GM18507 (cell line): ENCODE data around the gene UVRAG.

Experiments used
- DNase-seq: peaks from one replicate; pipeline ENCODE4 v3.0.0; 2011; ENCODE audit warnings: low read depth; ENCODE audit not compliant: insufficient read length; ENCODE audit errors: extremely low spot score
- FAIRE-seq: peaks from 2 replicates; lab custom pipeline; 2011; peaks lifted over from hg19 to GRCh38; lab: Jason Lieb, UNC

Gene UVRAG

DNA sequence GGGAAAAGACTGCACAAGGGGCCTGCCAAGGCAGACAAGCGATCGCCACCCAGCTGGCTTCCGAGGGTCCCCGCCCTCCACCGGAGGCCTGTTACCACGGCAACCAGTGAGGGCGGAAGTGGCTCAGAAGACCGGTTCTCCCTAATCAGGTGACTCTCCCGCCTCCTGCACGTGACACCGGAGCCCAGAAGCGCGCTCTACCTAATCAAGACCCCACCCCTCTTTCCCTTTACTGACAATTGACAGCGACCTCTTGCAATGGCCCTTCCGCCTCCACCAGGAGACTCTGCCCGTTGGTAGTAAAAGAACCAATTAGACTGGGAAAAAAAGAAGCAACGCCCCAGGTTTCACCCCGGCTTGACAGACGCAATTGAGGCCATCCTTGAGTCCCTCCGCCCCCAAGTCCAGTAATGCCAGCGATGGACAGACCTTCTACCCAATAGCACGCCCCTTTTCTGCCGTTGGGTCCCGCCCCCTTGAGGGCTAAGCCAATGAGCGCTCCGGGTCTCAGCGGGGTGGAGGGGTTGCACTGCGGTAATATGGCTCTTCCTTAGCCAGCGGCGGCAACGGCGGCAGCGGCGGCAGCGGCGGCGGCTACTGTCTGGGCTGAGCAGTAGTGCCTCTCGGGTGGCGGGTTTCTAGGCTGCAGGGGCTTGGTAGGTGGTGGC is at the start of gene UVRAG:
TSS of gene UVRAG (plus strand) at position 534 of the 668 bp plus-strand sequence. CDS start 198 bp downstream, outside the sequence.
- peak; percentile 90 for DNase-seq
- FAIRE-seq = peak; percentile 95

DNA sequence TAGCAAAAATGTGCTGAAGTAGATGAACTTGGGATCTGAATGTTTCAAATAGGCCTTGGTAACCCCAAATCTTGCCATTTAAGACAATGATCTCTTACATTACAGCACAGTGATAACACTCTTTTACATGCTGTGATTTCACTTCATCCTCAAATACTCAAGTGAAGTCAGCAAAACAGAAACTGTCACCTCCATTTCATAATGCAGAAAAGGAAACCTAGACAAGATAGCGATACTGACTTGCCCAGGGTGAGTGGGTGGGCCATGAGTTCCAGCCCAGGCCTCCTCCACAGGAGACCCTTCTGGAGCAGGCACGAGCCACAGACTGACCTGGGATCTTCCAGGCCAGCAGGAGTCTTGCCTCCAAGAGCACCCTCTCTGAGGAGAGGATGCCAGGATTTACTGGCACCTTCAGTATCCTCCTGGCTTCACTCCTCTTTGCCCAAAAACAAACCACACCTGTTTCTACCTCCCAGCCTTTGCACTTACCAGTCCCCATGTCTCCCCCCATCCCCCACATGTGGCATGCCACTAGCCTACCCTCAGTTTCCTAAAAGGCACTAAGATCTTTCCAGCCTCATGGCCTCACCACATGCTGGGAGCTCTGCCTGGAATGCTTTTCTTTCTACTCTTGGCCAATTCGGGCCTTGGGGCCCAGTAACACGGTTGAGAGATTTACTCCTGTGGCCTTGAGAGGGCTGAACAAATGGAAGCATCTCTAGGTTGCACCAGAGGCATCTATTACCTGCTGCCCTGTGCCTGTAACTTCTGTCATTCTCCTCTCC is 48.4 kb upstream of the UVRAG start:
- DNase-seq (no peak), FAIRE-seq (no peak)

DNA sequence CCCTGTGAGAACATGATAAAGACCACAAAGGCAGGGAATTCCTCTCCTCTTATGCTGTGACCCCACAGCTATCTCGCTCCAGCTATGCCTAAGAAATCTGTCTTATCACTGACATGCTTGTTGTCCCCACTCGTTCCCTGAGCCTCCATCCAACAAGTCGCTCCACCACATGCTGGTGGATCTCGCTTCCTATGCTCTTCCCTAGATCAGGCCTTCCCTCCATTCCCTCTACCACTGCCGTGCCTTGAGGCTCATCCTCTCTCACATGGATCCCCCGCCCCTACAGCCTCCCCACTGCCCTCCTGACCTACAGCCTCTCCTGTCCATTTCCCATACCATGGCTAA is 47.8 kb upstream of the UVRAG start:
- FAIRE-seq (no peak), DNase-seq (no peak)

DNA sequence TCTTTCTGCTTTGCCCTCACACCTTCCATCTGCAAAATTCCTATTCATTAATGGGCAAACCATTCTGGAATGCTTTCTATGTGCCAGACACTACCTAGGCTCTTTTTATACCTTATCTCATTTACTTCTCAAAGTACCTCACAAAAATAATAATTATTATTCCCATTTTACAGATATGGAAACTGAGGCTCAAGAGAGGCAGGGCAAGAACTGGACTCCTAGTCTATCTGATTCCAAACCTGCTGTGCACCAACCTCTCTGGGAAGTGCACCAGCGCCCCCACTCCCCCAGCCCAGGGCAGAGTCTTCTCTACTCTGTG is 47.3 kb upstream of the UVRAG start:
- DNase-seq (no peak), FAIRE-seq (no peak)

DNA sequence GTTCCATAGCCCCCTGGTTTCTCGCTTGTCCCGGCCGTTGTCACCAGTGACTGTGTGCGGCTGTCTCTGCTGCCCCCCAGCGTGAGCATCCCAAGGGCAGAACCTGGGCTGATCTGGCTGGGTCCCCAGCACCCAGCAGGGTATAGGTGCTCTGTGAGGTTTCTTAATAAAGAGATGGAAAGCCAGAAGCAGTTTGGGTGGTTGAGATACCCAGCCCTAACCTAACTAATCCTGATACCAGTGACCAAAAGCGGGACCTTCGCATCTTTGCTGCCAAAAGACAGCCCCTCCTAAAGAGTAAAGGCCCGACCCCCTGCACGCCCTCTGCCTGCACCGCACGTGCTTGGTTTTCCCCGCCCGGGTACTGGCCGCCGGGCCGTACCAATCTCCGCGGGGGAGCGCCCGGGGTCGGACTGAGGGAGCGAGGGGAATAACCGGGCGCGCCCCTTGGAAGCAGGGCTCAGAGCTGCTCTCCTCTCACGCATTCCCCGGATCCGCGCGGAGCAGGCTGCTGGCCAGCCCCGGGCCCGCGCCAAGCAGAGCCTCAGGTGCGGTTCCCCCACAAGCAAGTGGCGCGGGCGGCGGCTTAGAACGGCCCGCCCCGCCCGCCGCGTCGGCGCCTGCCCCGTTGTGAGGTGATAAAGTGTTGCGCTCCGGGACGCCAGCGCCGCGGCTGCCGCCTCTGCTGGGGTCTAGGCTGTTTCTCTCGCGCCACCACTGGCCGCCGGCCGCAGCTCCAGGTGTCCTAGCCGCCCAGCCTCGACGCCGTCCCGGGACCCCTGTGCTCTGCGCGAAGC is 46.7 kb upstream of the UVRAG start, which contains the start of gene DGAT2:
TSS of gene DGAT2 (plus strand) at position 667 of the 797 bp plus-strand sequence. CDS start 214 bp downstream, outside the sequence.
- DNase-seq (peak; percentile 68), FAIRE-seq (peak; percentile 56)

DNA sequence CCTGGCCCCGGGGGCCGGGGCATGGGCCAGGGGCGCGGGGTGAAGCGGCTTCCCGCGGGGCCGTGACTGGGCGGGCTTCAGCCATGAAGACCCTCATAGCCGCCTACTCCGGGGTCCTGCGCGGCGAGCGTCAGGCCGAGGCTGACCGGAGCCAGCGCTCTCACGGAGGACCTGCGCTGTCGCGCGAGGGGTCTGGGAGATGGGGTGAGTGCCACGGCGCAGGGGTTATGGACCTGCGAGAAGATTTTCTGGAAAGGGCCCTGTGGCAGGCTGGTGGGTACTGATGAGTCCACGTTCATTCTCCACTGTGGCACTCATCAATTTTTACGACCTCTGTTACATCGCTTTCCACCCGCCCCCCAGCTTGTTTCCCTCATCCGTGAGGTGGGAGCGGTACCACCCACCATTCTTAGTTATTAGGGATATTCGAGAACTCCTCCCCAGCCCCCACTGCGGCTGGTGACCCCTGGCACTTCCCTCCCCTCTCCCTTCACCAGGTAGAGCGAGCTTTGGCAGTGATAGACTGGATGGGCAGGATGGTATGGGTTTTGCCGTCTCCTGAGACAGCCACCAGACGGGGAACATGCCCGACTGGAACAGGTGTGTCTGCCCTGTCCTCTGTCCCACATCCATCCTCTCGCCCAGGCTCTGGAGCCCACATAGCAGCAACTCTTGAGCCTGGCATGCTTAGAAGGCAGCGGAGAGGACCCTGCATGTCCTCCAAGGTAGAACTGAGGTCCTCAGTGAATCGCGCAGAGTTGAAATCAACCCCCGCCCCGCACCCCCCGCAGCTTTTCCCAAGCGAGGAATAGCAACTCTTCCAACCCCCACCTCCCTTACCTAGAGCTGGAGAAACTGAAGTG is 45.9 kb upstream of the UVRAG start:
- DNase-seq (no peak), FAIRE-seq (no peak)

DNA sequence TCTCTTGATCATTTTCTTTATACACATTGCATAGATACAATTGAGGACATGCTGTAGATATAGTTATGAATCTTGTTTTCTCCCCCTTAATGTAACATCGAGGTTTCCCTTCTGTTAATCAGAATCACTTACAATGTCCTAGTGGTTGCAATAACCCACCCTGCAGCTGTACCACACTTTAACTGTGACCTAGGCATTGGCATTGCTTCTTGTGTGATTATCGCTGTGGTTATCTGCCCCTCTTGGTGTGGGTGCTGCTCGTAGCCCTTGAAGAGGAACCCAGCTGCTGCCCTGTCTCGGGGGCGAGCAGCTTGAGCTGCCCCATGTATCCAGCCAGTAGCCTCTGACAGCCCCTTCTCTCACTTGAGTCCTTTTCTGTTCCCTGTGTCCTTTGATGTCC is 44.9 kb upstream of the UVRAG start:
- no peak for DNase-seq
- FAIRE-seq = no peak

DNA sequence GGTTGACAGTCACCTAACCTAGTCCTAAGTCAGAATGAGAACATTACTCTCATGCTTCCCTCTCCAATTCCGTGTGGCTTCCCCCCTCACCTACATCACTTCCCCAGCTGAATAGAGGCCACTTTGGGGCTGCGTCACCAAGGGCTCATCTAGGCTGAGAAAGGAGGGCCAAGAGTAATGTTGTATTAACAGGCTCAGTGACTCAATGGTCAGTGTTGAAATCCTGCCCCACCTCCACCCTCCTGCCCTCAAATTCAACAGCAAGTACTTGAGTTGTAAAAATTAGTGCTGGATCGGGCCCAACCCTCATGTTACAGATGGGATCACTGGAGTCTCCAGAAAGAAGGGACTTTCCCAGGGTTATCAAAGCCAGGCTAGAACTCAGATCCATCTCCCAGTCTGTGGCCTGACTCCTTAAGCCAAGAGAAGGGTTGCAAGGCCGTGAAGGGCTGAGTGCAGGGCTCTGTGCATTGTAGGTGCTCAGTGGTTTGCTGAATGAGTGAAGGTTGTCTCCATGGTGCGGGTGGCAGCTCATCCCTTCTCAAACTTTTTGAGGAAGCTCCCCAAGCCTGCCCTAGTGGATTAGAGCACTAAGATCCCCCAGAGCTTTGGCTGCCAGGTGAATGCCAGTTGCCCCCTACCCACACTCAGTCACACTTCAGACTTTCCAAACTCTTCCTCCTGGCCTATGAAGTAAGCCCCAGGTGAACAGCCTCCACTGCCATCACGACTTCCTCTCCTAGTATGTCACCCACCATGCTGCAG is 43.2 kb upstream of the UVRAG start:
- no peak for DNase-seq
- no peak for FAIRE-seq

DNA sequence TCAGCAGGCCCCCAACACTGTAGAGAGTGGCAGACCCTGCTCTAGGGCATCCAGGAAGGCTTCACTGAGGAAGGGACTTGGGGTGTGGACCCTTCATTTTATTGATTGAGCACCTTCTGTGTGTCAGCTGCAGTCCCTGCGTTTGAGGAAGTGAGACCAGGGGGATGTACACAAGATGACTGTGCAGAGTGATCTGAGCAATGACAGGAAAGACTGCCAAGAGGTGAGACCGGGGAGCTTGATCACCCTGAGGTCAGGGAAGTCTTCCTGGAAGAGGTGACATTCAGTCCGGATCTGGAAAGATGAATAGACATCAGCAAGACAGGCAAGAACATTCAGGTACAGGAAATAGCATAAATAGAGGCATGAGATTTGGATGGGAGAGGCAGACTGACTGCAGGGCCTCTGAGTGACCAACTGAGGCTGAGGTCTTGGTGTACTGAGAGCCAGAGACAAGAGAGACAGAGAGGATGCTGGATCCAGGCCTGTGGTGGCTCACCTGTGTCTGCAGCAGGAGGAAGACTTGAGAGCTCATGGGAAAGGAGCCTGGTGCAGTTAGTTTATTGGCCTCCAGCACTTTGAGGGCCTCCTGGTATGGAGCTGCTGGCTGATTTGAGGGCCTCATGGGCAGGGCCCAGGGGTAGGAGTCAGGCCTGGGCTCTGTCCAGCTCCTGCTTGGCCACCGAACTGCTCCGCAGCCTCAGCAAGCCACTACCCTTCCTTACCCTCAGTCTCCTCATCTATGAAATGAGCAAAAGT is 41.2 kb upstream of the UVRAG start:
- FAIRE-seq (peak; percentile 96), DNase-seq (peak; percentile 77)

DNA sequence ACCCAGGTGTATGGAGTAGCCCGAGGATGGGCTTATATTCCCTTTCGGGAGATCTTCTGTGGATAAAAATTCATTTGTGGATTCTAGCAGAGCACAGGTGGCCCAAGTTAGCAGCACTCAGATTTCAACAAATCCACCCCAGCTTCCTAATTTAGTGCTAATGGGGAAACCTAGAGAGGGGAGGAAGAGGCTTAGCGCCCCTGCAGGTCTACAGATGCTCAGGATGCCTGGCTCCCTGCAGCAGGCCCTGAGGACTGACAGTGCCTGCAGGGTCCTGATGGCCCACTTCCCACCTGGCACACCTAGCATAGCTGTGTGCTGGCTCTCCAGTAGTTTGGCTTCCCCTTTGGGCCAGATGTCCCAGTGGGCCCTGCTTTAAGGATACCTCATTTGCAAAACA is 40.0 kb upstream of the UVRAG start:
- DNase-seq (no peak), FAIRE-seq (no peak)

DNA sequence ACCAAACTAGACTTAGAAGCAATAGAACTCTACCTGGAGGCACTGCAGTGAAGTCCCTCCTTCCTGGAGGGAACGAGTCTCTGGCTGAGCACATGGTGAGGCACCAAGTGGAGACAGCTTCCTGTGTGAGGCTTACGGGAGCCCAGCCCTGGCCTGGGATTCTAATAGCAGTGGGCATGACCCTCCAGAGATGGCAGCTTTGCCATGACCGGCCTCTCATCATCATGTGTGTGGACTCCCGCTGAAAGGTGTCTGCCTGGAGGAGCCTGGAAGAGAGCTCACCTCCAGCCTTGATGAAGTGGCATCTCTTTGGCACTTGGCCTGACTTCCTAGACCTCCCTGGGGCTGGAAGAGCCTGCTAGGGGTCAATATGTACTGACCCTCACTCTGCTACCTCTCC is 38.5 kb upstream of the UVRAG start:
- DNase-seq (no peak), FAIRE-seq (no peak)

DNA sequence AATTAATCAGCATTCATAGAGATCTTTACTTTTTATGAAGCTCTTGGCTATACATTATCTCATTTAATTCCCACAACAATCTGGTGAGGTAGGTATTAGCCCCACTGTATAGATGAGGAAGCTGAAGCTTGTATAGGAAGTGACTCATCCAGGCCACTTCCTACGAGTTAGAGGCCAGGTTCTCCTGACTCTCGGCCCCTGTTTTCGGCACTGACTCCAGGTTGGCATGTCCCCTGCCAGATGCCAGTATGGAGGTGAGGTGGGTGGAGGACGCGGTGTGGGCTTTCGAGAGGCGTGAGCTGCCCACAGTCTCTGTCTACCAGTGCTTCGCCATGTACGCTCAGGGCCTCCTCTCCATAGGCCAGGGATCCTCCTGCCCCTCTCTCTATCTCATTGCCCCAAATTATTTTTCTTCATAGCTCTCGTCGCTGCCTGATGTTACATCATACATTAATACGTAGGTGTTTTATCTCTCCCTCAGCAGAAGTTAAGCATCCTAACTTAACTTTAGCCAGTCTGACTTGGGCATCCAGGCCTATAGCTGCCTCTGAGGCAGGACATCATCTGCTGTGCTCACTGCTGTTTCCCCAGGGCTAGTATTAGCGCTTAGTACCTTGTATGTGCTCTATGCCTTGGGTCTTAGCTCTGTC is 37.4 kb upstream of the UVRAG start:
- DNase-seq (no peak), FAIRE-seq (no peak)

DNA sequence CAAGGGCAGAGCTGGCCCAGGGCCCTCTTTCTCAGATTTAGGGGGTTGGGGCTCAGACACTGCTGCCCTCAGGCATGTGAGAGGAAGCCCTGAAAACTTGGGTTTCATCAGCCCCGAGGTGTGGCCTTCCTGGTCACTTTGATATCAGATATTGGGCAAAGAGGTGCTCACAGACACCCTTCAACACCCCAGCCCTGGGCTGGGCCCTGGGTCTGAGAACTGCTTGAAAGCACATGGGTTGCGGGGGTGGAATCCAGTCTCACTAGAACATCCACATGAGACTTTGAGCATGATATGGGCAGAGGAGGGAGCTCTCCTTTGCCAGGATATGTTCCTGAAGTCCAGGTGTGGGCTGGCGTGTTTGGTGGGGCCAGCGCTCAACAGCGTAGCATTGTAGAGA is 36.0 kb upstream of the UVRAG start:
- FAIRE-seq = no peak
- no peak for DNase-seq

DNA sequence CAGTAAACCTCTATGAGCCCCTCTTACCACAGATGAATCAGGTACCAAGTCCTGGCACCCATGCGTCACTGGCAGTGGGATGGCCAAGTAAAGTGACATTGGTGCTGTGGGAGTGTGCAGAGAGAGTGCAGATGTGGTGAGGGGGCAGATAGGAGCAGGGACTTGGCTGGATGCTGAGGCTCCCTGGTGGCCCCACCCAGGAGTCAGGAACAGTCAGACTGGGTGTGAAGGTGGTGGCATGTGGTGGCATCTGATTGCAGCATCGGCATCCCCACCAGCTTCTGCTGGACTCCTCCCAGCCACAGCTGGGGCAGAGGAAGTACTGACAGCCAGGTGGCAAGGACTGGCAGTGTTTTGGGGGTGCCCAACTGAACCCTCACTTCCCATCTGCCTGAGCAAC is 35.0 kb upstream of the UVRAG start:
- FAIRE-seq (no peak), DNase-seq (no peak)

DNA sequence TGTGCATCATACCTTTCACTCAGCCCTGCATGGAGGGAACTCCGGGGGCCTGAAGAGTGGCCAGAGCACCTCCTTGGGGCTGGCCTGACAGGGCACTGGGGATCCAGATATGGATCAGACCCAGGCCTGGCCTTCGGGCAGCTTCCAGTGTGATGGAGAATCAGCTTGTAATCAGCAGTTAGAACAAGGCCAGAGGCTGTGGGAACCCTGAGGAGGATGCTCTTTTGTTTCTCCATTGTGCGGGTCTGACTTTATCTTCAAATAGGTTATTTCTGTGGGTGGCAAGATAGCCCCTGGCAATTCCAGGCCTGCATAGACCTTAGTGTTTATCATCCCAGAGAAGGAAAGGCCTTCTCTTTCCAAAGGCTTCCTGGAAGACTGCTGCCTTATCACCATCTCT is 34.1 kb upstream of the UVRAG start:
- no peak for FAIRE-seq
- DNase-seq = no peak

DNA sequence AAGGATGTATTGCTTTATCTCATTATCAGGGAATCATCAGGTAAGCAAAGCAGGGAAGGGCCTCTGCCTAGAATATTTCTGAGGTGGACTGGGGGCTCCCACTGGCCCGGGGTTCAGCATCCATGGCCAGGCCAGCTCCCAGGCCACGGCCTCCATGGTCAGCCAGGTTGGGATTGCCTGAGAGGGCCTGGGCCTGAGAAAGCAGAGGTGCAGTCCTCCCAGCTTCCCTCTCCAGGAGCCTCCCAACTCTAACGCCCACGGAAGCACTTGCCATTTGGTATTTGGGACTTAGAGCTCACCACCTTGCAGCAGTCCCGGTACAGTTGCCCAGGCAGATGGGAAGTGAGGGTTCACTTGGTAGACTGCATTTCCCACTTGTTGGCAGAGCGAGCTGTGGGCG is 33.7 kb upstream of the UVRAG start:
- no peak for FAIRE-seq
- DNase-seq = no peak

DNA sequence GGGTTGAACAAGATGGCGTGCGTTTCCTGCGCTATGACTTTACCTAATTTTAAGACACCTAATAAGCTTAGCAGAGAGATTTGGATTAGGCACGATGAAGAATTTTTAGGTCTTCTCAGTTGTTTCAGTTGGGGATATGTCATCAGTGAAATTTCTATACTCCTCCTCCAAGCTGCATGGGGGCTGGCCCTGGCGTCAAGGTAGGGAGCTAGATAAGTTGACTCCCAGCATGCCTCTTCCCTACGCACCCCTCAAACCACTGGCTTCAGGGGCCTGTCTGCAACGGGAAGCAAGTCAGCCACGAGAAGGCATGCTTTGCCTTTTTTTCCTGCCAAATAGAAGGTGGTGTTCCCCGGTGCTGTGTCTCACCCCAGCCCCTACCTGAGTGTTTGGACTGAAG is 33.2 kb upstream of the UVRAG start:
- FAIRE-seq = no peak

More for the DNA sequence above, 33.2 kb upstream of the UVRAG start:
- DNase-seq = no peak
